Neural progenitor cell (in vitro differentiated cells): ENCODE measurements around the gene TMEM219. TPM values are rescaled to one million over a fixed set of nuclear protein-coding genes. Genes with fewer than 3 reads are reported as not detected.
A peak's percentile ranks its signal among the peaks of the same experiment; 100 is the strongest.

Source experiments
- DNase-seq: peaks from one replicate; pipeline ENCODE4 v3.0.0-alpha.2; 2016; ENCODE audit warnings: low spot score
- H2AFZ ChIP-seq: fragments of 200-600 bp; sonication (generic); replicated peaks from 2 replicates; pipeline ENCODE4 v1.6.1; 2016; ENCODE audit warnings: antibody characterized with exemption
- H3F3A ChIP-seq: fragments of 200-600 bp; sonication (generic); 2 replicates; pipeline ENCODE4 v1.6.1; 2016; ENCODE audit warnings: antibody characterized with exemption, low read depth
- H3K27ac ChIP-seq: fragments of 200-600 bp; sonication (generic); 2 replicates; pipeline ENCODE4 v1.5.1; 2016; ENCODE audit warnings: mild to moderate bottlenecking
- H3K27me3 ChIP-seq: fragments of 200-600 bp; sonication (generic); 2 replicates; pipeline ENCODE4 v1.6.1; 2016; ENCODE audit warnings: mild to moderate bottlenecking, moderate library complexity
- H3K36me3 ChIP-seq: fragments of 200-600 bp; sonication (generic); 2 replicates; pipeline ENCODE4 v1.5.1; 2016
- H3K4me1 ChIP-seq: fragments of 200-600 bp; sonication (generic); 2 replicates; pipeline ENCODE4 v1.6.1; 2016; ENCODE audit warnings: mixed run types
- H3K4me2 ChIP-seq: fragments of 200-600 bp; sonication (generic); 2 replicates; pipeline ENCODE4 v1.6.1; 2016
- H3K4me3 ChIP-seq: fragments of 200-600 bp; sonication (generic); 2 replicates; pipeline ENCODE4 v1.5.1; 2016
- H3K79me2 ChIP-seq: fragments of 200-600 bp; sonication (generic); 2 replicates; pipeline ENCODE4 v1.6.1; 2016; ENCODE audit warnings: low read depth
- H3K9ac ChIP-seq: fragments of 200-600 bp; sonication (generic); 2 replicates; pipeline ENCODE4 v1.6.1; 2016
- H3K9me3 ChIP-seq: fragments of 200-600 bp; sonication (generic); 2 replicates; pipeline ENCODE4 v1.5.1; 2016; ENCODE audit warnings: low read depth
- H4K20me1 ChIP-seq: fragments of 200-600 bp; sonication (generic); 2 replicates; pipeline ENCODE4 v1.6.1; 2016; ENCODE audit warnings: low read depth
- H3K27ac Mint-ChIP-seq: 3 replicates; pipeline ENCODE4 v1.8.0; 2021; ENCODE audit warnings: mixed read lengths
- H3K27me3 Mint-ChIP-seq: 2 replicates; pipeline ENCODE4 v1.8.0; 2022; ENCODE audit warnings: low read depth, mild to moderate bottlenecking, inconsistent platforms, moderate library complexity, mixed read lengths; ENCODE audit not compliant: insufficient read depth
- H3K36me3 Mint-ChIP-seq: 3 replicates; pipeline ENCODE4 v1.8.0; 2021; ENCODE audit warnings: mixed read lengths
- H3K4me1 Mint-ChIP-seq: 3 replicates; pipeline ENCODE4 v1.8.0; 2021; ENCODE audit warnings: mixed read lengths
- H3K4me3 Mint-ChIP-seq: 3 replicates; pipeline ENCODE4 v1.8.0; 2021; ENCODE audit warnings: mild to moderate bottlenecking, moderate library complexity, mixed read lengths
- H3K9me3 Mint-ChIP-seq: 3 replicates; pipeline ENCODE4 v1.8.0; 2020; ENCODE audit warnings: mixed read lengths
- EZH2 ChIP-seq: fragments of 200-600 bp; sonication (generic); IDR thresholded peaks from 2 replicates; pipeline ENCODE4 v1.6.1; 2017; ENCODE audit warnings: antibody characterized with exemption, mild to moderate bottlenecking, moderate library complexity
- EZH2phosphoT487 ChIP-seq: fragments of 200-600 bp; sonication (generic); IDR thresholded peaks from 2 replicates; pipeline ENCODE4 v1.6.1; 2017; ENCODE audit warnings: antibody characterized with exemption
- total RNA-seq: library from RNA; depleted of rRNA; stranded (reverse); fragments of >200 nt; gene quantifications from 2 replicates; pipeline ENCODE4 v1.2.3, GENCODE V29; 2015; ENCODE audit warnings: low replicate concordance
- TF ChIP-seq, protein P1 (sequence below): fragments of 200-600 bp; sonication (generic); IDR thresholded peaks from 2 replicates; pipeline ENCODE4 v1.5.1; 2017; ENCODE audit warnings: antibody characterized with exemption, mild to moderate bottlenecking

The TMEM219 gene
- total RNA-seq, 1 donor from 2014 or later, result 50.7 TPM

DNA sequence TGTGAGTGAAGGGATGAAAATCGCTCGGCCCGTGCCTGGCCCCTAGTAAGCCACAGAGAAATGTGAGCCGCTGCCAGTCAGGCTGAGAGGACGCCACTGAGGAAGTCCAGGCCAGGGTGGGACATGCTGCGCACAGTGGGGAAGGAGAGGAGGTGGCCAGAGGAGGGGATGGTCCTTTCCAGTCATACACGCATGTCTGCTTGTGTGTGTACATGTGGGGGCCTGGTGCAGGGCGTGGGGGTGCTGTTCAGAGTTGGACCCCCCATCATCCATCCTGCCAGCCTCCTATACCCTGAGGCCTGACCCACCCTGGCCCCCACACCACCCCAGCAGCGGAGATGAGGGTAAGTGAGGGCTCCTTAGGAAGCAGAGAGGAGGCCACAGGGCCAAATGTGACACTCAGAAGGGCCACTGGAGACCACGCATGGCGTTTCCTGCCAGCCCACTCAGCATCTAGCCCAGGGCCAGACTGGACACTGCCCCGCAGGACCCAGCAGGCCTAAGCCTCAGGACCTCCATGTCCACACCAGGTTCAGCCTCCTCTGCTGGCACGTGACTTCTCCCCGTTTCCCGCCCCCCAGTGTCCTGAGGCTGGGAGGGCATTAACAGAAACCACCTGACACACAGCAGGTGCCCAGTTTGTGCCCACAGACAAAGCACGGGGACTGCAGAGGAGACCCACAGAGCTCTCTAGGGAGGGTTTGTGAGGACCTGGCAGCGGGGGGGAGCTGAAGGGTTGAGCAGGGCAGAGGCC is 42.0 kb downstream of the TMEM219 start:
- no peaks in the 10 kb centered on the region for H3K9me3 Mint-ChIP-seq
- H3K4me3 Mint-ChIP-seq, result no peak overlapping the region
- peaks cover 7% of the 10 kb centered on the region for H3K27me3 Mint-ChIP-seq
- H3K36me3 Mint-ChIP-seq, result peaks cover 3% of the 10 kb centered on the region
- no peaks in the 10 kb centered on the region for H3K4me1 ChIP-seq
- peaks cover 4% of the 10 kb centered on the region for H4K20me1 ChIP-seq
- no peak for DNase-seq
- H3K27ac ChIP-seq, result peak overlapping the region; percentile 46
- TF ChIP-seq EZH2phosphoT487, result no peak
- TF ChIP-seq, protein P1, sequence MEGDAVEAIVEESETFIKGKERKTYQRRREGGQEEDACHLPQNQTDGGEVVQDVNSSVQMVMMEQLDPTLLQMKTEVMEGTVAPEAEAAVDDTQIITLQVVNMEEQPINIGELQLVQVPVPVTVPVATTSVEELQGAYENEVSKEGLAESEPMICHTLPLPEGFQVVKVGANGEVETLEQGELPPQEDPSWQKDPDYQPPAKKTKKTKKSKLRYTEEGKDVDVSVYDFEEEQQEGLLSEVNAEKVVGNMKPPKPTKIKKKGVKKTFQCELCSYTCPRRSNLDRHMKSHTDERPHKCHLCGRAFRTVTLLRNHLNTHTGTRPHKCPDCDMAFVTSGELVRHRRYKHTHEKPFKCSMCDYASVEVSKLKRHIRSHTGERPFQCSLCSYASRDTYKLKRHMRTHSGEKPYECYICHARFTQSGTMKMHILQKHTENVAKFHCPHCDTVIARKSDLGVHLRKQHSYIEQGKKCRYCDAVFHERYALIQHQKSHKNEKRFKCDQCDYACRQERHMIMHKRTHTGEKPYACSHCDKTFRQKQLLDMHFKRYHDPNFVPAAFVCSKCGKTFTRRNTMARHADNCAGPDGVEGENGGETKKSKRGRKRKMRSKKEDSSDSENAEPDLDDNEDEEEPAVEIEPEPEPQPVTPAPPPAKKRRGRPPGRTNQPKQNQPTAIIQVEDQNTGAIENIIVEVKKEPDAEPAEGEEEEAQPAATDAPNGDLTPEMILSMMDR, result no peak
- TF ChIP-seq EZH2, result no peak
- H3K9ac ChIP-seq, result peak overlapping the region; percentile 27
- no peaks in the 10 kb centered on the region for H3F3A ChIP-seq
- H3K9me3 ChIP-seq, result no peaks in the 10 kb centered on the region
- H3K79me2 ChIP-seq, result no peaks in the 10 kb centered on the region
- H2AFZ ChIP-seq, result no peak overlapping the region
- peaks cover 1% of the 10 kb centered on the region for H3K27me3 ChIP-seq
- no peaks in the 10 kb centered on the region for H3K36me3 ChIP-seq
- no peak overlapping the region for H3K4me2 ChIP-seq
- no peak overlapping the region for H3K27ac Mint-ChIP-seq
- H3K4me3 ChIP-seq, result no peak overlapping the region
- no peaks in the 10 kb centered on the region for H3K4me1 Mint-ChIP-seq

DNA sequence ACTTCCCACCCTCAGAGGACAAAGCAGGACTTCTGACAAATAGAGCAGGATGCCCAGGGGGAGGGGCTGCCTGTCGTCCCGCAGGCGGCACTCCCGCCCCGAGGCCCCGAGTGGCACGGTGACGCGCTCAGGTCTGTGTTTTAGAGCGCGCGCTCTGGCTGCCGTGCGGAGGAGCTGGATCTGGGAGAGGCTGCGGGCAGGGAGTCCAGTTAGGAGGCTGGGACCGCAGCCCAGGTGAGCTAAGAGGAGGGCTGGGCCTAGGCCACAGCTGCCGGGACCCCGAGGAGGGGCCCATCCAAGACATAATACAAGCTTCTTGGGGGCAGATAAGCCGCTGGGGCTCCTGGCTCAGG is 42.5 kb downstream of the TMEM219 start:
- Histone ChIP-seq H3K27ac (peak overlapping the region; percentile 46), H3K4me3 (no peak overlapping the region), H3K4me2 (no peak overlapping the region), H3K9ac (peak overlapping the region; percentile 27), H4K20me1 (peaks cover 4% of the 10 kb centered on the region), H2AFZ (no peak overlapping the region), H3K79me2 (no peaks in the 10 kb centered on the region), H3K27me3 (peaks cover 7% of the 10 kb centered on the region), H3K4me1 (no peaks in the 10 kb centered on the region), H3K36me3 (no peaks in the 10 kb centered on the region), H3K9me3 (no peaks in the 10 kb centered on the region), H3F3A (no peaks in the 10 kb centered on the region)
- no peaks in the 10 kb centered on the region for H3K9me3 Mint-ChIP-seq
- peaks cover 4% of the 10 kb centered on the region for H3K4me1 Mint-ChIP-seq
- no peak overlapping the region for H3K27ac Mint-ChIP-seq
- no peak for DNase-seq
- H3K36me3 Mint-ChIP-seq, result peaks cover 3% of the 10 kb centered on the region
- no peak overlapping the region for H3K4me3 Mint-ChIP-seq
- H3K27me3 Mint-ChIP-seq, result peaks cover 7% of the 10 kb centered on the region
- TF ChIP-seq, protein P1, result no peak
- TF ChIP-seq EZH2phosphoT487 (no peak), EZH2 (no peak)

DNA sequence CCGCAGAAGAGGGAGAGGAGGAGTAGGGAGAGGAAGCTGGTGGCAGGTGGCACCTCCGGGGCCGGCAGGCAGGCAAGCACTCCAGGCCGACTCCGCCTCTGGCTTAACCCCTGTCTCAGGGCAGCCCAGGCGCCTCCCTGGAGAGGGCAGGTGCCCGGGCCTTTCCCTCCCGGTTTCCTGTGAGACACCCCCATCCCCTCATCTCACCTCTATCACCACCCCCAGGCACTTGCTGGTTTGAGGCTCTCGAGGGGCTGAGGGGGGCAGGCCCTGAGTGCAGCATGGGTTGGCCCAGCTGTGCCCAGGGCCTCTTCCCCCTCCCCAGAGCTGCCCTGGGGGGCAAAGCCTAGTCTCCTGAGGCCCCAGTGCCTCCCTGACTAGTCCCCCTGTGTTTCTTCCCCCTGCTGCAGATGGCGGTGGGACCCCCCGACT is 42.9 kb downstream of the TMEM219 start:
- H3K4me1 Mint-ChIP-seq, result peaks cover 6% of the 10 kb centered on the region
- peaks cover 3% of the 10 kb centered on the region for H3K36me3 Mint-ChIP-seq
- Histone ChIP-seq H3K36me3 (no peaks in the 10 kb centered on the region), H3K9me3 (no peaks in the 10 kb centered on the region), H2AFZ (no peak overlapping the region), H3K4me2 (no peak overlapping the region), H4K20me1 (peaks cover 4% of the 10 kb centered on the region), H3K27ac (no peak overlapping the region), H3K79me2 (no peaks in the 10 kb centered on the region), H3F3A (no peaks in the 10 kb centered on the region), H3K27me3 (peaks cover 11% of the 10 kb centered on the region), H3K4me3 (no peak overlapping the region), H3K4me1 (no peaks in the 10 kb centered on the region), H3K9ac (no peak overlapping the region)
- H3K27me3 Mint-ChIP-seq, result peaks cover 7% of the 10 kb centered on the region
- no peaks in the 10 kb centered on the region for H3K9me3 Mint-ChIP-seq
- no peak overlapping the region for H3K4me3 Mint-ChIP-seq
- H3K27ac Mint-ChIP-seq, result no peak overlapping the region
- DNase-seq, result no peak
- TF ChIP-seq, protein P1, result no peak
- no peak for TF ChIP-seq EZH2phosphoT487
- no peak for TF ChIP-seq EZH2
